ENCODE measurements around the gene KRT82.

KRT82 gene

DNA sequence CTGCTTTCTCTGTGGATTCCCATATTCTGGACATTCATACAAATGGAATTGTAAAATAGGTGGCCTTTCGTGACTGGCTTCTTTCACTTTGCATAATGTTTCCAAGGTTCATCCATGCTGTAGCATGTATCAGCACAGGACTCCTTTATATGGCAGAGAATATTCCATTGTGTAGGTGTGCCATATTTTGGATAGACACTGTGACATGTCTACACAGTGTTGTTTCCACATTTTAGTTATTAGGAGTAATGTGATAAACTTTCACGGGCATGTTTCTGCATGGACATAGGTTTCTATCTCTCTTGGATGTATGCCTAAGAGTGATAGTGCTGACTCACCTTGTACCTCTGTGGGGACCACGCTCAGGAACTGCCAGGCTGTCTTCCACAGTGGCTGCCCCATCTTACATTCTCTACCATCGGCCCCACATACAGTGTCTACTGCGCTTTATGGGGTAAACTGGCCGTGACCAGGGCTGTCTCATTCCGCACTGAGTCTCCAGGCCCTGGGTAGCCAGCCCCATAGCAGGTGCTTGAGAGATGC is 13.6 kb downstream of the KRT82 start:
- Mint-ChIP-seq H3K9me3 (no peaks in the 10 kb centered on the region), H3K27ac (no peak overlapping the region), H3K36me3 (ENCODE audit: low read depth) (no peaks in the 10 kb centered on the region), H3K27me3 (peaks cover 14% of the 10 kb centered on the region), H3K4me1 (ENCODE audit: low read depth) (peaks cover 5% of the 10 kb centered on the region), H3K4me3 (no peak overlapping the region)
- intact Hi-C loops (cut with micrococcal nuclease), result no loop called here

DNA sequence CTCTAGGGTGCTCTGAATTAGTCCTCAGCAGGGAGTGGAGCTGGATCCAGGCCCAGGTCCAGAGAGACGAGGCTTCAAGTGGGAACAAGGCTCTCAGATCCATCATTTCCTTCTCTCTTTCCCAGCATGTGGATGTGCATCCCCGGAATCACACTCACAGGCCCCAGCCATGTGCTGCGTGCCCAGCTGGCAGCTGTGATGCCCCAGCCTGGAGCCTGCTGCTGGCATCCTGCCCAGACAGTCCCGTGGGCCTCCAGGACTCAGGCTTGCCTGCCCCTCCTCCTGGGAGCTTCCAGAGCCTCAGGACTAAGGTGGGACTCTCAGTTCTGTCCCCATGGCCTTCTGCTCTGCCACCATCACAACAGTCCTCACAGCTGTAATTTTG is 14.5 kb downstream of the KRT82 start:
- intact Hi-C loops (cut with micrococcal nuclease), result no loop called here
- no peaks in the 10 kb centered on the region for H3K9me3 Mint-ChIP-seq
- H3K4me1 Mint-ChIP-seq (ENCODE audit: low read depth), result peaks cover 5% of the 10 kb centered on the region
- peaks cover 10% of the 10 kb centered on the region for H3K27me3 Mint-ChIP-seq
- H3K36me3 Mint-ChIP-seq (ENCODE audit: low read depth), result no peaks in the 10 kb centered on the region
- no peak overlapping the region for H3K27ac Mint-ChIP-seq
- no peak overlapping the region for H3K4me3 Mint-ChIP-seq

- Mint-ChIP-seq H3K9me3 (no peaks in the 10 kb centered on the region), H3K27me3 (peaks cover 10% of the 10 kb centered on the region), H3K4me3 (no peak overlapping the region), H3K4me1 (ENCODE audit: low read depth) (peaks cover 5% of the 10 kb centered on the region), H3K36me3 (ENCODE audit: low read depth) (no peaks in the 10 kb centered on the region), H3K27ac (no peak overlapping the region)
- intact Hi-C loops (cut with micrococcal nuclease), result no loop called here
Measured at GRCh38 chr12:52390739-52391617, 15.2 kb downstream of the KRT82 start.

GRCh38 chr12:52389313-52390207 is 16.6 kb downstream of the KRT82 start:
- intact Hi-C loops (cut with micrococcal nuclease), result no loop called here
- no peaks in the 10 kb centered on the region for H3K9me3 Mint-ChIP-seq
- peaks cover 5% of the 10 kb centered on the region for H3K27me3 Mint-ChIP-seq
- H3K4me1 Mint-ChIP-seq (ENCODE audit: low read depth), result peaks cover 5% of the 10 kb centered on the region
- no peak overlapping the region for H3K4me3 Mint-ChIP-seq
- H3K36me3 Mint-ChIP-seq (ENCODE audit: low read depth), result no peaks in the 10 kb centered on the region
- no peak overlapping the region for H3K27ac Mint-ChIP-seq

- no peaks in the 10 kb centered on the region for H3K9me3 Mint-ChIP-seq
- H3K36me3 Mint-ChIP-seq (ENCODE audit: low read depth), result no peaks in the 10 kb centered on the region
- no peak overlapping the region for H3K4me3 Mint-ChIP-seq
- H3K4me1 Mint-ChIP-seq (ENCODE audit: low read depth), result peaks cover 5% of the 10 kb centered on the region
- intact Hi-C loops (cut with micrococcal nuclease), result no loop called here
- no peak overlapping the region for H3K27ac Mint-ChIP-seq
- peaks cover 5% of the 10 kb centered on the region for H3K27me3 Mint-ChIP-seq
Measured at GRCh38 chr12:52387859-52388258, 18.3 kb downstream of the KRT82 start.

- Mint-ChIP-seq H3K4me3 (no peak within 1 kb of the TSS), H3K36me3 (ENCODE audit: low read depth) (no peaks in the 10 kb centered on the region), H3K4me1 (ENCODE audit: low read depth) (peaks cover under 1% of the 10 kb centered on the region), H3K27me3 (peaks cover 8% of the 10 kb centered on the region), H3K9me3 (no peaks in the 10 kb centered on the region), H3K27ac (no peak within 1 kb of the TSS)
- intact Hi-C loops (cut with micrococcal nuclease), result no loop called here
Measured at GRCh38 chr12:52385226-52385702, 20.9 kb downstream of the KRT82 start, which contains the start of gene KRT84. Gene KRT84 (minus strand): TSS chr12:52385652. CDS start chr12:52385585, 67 bp downstream.

DNA sequence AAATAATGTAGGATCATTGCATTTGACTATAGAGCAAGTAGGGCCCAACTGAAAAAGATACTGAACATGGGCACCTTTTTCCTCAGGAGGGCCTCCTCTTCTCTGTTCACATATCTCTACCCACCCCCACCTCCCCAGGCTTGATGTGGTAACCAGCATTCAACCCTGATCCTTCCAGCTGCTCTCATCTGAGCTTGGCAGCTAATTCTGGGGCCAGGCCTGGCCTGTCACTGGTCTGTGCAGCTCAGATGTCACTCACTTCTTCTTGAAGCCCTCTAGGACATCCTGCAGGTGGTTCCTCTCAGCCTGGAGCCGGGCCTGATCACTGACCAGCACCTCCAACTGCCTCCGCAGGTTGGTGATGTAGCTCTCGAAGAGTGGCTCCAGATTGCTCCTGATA is 22.8 kb downstream of the KRT82 start:
- peaks cover 2% of the 10 kb centered on the region for H3K27me3 Mint-ChIP-seq
- no peak overlapping the region for H3K27ac Mint-ChIP-seq
- H3K36me3 Mint-ChIP-seq (ENCODE audit: low read depth), result no peaks in the 10 kb centered on the region
- intact Hi-C loops (cut with micrococcal nuclease), result no loop called here
- H3K4me3 Mint-ChIP-seq, result no peak overlapping the region
- no peaks in the 10 kb centered on the region for H3K9me3 Mint-ChIP-seq
- H3K4me1 Mint-ChIP-seq (ENCODE audit: low read depth), result no peaks in the 10 kb centered on the region

- Mint-ChIP-seq H3K4me3 (no peak overlapping the region), H3K27ac (no peak overlapping the region)
Measured at GRCh38 chr12:52382854-52383253, 23.3 kb downstream of the KRT82 start.

DNA sequence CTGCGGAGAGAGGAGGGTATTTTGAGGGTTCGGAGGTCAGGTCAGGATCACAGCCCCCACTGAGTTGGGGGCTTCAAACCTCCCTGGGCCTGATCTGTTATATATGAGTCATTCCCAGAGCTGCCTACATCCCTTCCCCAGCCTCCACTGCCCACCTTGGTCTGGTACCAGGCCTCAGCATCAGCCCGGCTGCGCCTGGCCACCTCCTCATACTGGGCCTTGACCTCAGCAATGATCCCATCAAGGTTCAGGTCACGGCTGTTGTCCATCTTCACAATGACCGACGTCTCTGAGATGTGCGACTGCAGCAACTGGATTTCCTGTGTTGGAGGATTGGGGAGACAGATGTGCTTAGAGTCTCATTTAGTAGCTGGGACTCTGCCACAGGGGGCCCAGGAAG is 24.9 kb downstream of the KRT82 start:
- Mint-ChIP-seq H3K27ac (no peak overlapping the region), H3K4me3 (no peak overlapping the region), H3K36me3 (ENCODE audit: low read depth) (no peaks in the 10 kb centered on the region), H3K4me1 (ENCODE audit: low read depth) (no peaks in the 10 kb centered on the region), H3K27me3 (peaks cover 4% of the 10 kb centered on the region), H3K9me3 (no peaks in the 10 kb centered on the region)
- intact Hi-C loops (cut with micrococcal nuclease), result no loop called here

More at GRCh38 chr12:52382854-52383253, 23.3 kb downstream of the KRT82 start:
- intact Hi-C loops (cut with micrococcal nuclease), result no loop called here
- H3K9me3 Mint-ChIP-seq, result no peaks in the 10 kb centered on the region
- peaks cover 2% of the 10 kb centered on the region for H3K27me3 Mint-ChIP-seq
- no peaks in the 10 kb centered on the region for H3K4me1 Mint-ChIP-seq (ENCODE audit: low read depth)
- H3K36me3 Mint-ChIP-seq (ENCODE audit: low read depth), result no peaks in the 10 kb centered on the region

DNA sequence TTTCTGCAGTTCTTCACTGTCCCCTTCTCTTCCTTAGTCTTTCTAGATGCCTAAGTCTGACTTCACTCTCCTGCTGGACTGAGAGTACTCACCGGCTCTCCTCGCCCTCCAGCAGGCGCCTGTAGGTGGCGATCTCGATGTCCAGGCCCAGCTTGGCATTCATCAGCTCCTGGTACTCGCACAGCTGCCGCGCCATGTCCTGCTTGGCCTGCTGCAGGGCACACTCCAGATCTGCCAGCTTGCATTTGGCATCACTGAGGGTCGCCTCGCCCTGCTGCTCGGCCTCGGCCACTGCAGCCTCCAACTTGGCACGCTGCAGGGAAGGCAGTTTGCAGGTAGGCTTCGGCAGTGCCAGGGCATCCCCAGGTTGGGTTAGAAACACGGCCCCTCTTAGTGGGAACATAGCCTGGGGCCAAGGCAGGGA is 25.9 kb downstream of the KRT82 start:
- Mint-ChIP-seq H3K9me3 (no peaks in the 10 kb centered on the region), H3K27ac (no peak overlapping the region), H3K27me3 (peaks cover 4% of the 10 kb centered on the region), H3K4me1 (ENCODE audit: low read depth) (no peaks in the 10 kb centered on the region), H3K36me3 (ENCODE audit: low read depth) (no peaks in the 10 kb centered on the region), H3K4me3 (no peak overlapping the region)
- intact Hi-C loops (cut with micrococcal nuclease), result no loop called here

DNA sequence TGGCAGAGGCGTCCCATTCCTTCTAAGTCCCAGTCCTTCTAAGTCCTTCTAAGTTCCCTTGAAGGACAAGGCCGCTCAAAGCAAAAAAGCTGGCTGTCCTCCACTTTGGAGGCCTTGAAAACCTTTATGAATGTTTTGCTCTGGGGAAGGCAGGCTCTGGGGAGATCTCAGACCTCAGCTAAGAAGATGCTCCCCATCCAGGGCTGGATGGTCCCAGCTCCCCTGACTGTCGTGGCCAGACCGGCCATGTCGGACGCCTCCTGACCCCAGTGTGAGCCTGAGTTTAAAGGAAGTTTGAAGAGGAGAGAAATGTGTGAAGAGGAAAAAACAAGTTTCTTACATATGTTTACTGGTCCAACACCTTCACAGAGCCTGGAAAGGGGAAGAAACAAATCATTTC is 26.6 kb downstream of the KRT82 start:
- H3K9me3 Mint-ChIP-seq, result no peaks in the 10 kb centered on the region
- no peak overlapping the region for H3K4me3 Mint-ChIP-seq
- H3K27me3 Mint-ChIP-seq, result peaks cover 4% of the 10 kb centered on the region
- no peaks in the 10 kb centered on the region for H3K4me1 Mint-ChIP-seq (ENCODE audit: low read depth)
- no peak overlapping the region for H3K27ac Mint-ChIP-seq
- H3K36me3 Mint-ChIP-seq (ENCODE audit: low read depth), result no peaks in the 10 kb centered on the region
- intact Hi-C loops (cut with micrococcal nuclease), result loop anchor here (10.0 kb wide), 1 partner anchor 205 kb away; no protein-coding TSS in a partner anchor

DNA sequence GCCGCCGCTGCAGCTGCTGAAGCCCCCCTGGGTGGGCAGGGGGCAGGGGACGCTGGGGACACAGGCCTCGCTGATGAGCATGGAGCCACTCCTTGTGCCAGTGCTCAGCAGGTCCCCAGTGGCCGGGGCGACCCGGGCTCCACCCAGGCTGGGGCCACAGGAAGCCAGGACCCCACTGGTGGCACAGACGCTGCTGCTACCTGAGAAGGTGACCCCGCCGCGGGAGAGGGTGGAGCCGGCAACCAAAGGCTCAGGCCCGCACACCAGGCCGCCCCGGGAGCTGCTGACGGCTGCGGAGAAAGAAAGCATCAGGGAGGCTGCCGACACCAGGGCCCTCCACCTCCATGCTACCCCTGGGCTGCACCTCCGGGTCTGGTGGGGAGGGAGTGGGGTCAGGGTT is 28.0 kb downstream of the KRT82 start:
- Mint-ChIP-seq H3K36me3 (ENCODE audit: low read depth) (no peaks in the 10 kb centered on the region), H3K27me3 (peaks cover 4% of the 10 kb centered on the region), H3K9me3 (no peaks in the 10 kb centered on the region), H3K4me1 (ENCODE audit: low read depth) (no peaks in the 10 kb centered on the region), H3K27ac (no peak overlapping the region), H3K4me3 (no peak overlapping the region)
- intact Hi-C loops (cut with micrococcal nuclease), result loop anchor here (10.0 kb wide), 1 partner anchor 207 kb away; no protein-coding TSS in a partner anchor

DNA sequence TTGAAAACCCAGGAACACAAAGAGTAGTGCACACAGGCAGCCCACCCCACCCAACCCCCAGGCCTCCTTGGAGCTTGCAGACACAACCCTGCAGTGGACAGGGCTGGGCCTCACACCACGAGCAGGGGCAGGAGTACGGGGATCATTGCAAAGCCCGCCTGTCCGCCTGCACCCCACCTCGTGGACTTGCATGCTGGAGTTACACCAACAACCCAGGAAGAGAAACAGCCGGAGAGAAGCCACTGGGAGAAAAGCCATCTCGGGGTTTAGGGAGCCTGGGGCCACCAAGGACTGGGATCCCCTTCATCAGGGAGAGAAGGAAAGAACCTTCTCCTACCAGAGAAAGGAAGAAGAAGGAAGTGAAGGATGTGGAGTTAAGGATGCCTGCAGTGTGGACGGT is 28.9 kb downstream of the KRT82 start:
- H3K36me3 Mint-ChIP-seq (ENCODE audit: low read depth), result no peaks in the 10 kb centered on the region

More for the DNA sequence above, 28.9 kb downstream of the KRT82 start:
- intact Hi-C loops (cut with micrococcal nuclease), result loop anchor here (10.0 kb wide), 1 partner anchor 208 kb away; no protein-coding TSS in a partner anchor
- peaks cover 5% of the 10 kb centered on the region for H3K27me3 Mint-ChIP-seq
- H3K9me3 Mint-ChIP-seq, result no peaks in the 10 kb centered on the region
- no peaks in the 10 kb centered on the region for H3K4me1 Mint-ChIP-seq (ENCODE audit: low read depth)
- no peak overlapping the region for H3K4me3 Mint-ChIP-seq
- H3K27ac Mint-ChIP-seq, result no peak overlapping the region

Measured in dendritic cell treated with granulocyte-macrophage colony-stimulating factor and Interleukin-4, amounts not matched to agents 40 ng/mL and 50 ng/mL, for 4 days (primary cell).